NT2/D1 (cell line): ENCODE results near the gene WDR90.

Experiments used
- SUZ12 ChIP-seq: IDR thresholded peaks from 2 replicates; pipeline ENCODE4 v1.6.1; 2011; ENCODE audit not compliant: insufficient read length, insufficient read depth; ENCODE audit errors: extremely low read depth
- YY1 ChIP-seq: IDR thresholded peaks from 2 replicates; pipeline ENCODE4 v1.6.1; 2011; ENCODE audit not compliant: insufficient read length, insufficient read depth
- ZNF274 ChIP-seq: IDR thresholded peaks from 2 replicates; pipeline ENCODE4 v1.6.1; 2011; ENCODE audit warnings: mild to moderate bottlenecking, low read depth, low read length

- no peak for TF ChIP-seq YY1
- no peak for TF ChIP-seq ZNF274
- no peak for TF ChIP-seq SUZ12
Observed at GRCh38 chr16:649631-650030, 466 bp downstream of the WDR90 start.
